ENCODE data around the gene UBA1.

- TF ChIP-seq CTCF (IDR thresholded peaks at IDR 0.05; ENCODE audit: borderline replicate concordance, extremely low read depth, low read length, poor library complexity, severe bottlenecking) (no peak), EZH2 (IDR thresholded peaks at IDR 0.05; ENCODE audit: borderline replicate concordance, low read depth, low read length, severe bottlenecking) (no peak)
Measured at GRCh38 chrX:47218920-47219815, 25.5 kb downstream of the UBA1 start.

Data from DND-41 (cell line).